Panc1 (cell line): ENCODE data around the gene LMAN2. TPM values are rescaled to one million over a fixed set of nuclear protein-coding genes. Genes with fewer than 3 reads are reported as not detected.
"Not testable (repeated sequence)": the region's sequence is repeated elsewhere in the genome, so short reads cannot be mapped to it uniquely, and the experiment has no call there.

Experiments used
- ATAC-seq: fragments of 200-7000 bp; cut with Tn5 transposase; 2 replicates; pipeline ENCODE4 v1.9.1; 2020; ENCODE audit warnings: mild to moderate bottlenecking, moderate library complexity
- BruUV-seq: library from RNA; stranded (reverse); fragments of 400-500 nt; replicated peaks from 2 replicates; lab custom pipeline; 2021; lab: Mats Ljungman, UMichigan
- CTCF ChIA-PET: fragments of 300-600 bp; sonication (Branson Sonifier 250); formaldehyde crosslinking; loops from one replicate; lab custom pipeline; 2022; ENCODE audit warnings: antibody characterized with exemption; lab: Charles Lee
- POLR2A ChIA-PET: fragments of 300-600 bp; sonication (Branson Sonifier 250); formaldehyde crosslinking; loops from one replicate; lab custom pipeline; 2022; ENCODE audit warnings: antibody characterized with exemption; lab: Charles Lee
- DNase-seq: peaks from one replicate; pipeline ENCODE4 v3.0.0-alpha.2; 2010; ENCODE audit warnings: low read depth, low spot score
- H3K27ac ChIP-seq: 2 replicates; pipeline ENCODE4 v1.5.1; 2011; ENCODE audit warnings: mild to moderate bottlenecking, low read length, inconsistent platforms
- H3K27me3 ChIP-seq: fragments of 200-500 bp; sonication (Bioruptor generic); 2 replicates; pipeline ENCODE4 v1.6.0; 2014; ENCODE audit warnings: low read length, inconsistent platforms; ENCODE audit not compliant: control insufficient read depth, insufficient read depth
- H3K36me3 ChIP-seq: fragments of 200-500 bp; sonication (Bioruptor generic); 2 replicates; pipeline ENCODE4 v1.5.1; 2014; ENCODE audit warnings: inconsistent platforms, mild to moderate bottlenecking, low read length, moderate library complexity; ENCODE audit not compliant: control insufficient read depth, insufficient read depth
- H3K4me1 ChIP-seq: 2 replicates; pipeline ENCODE4 v1.5.1; 2011; ENCODE audit warnings: inconsistent platforms, mild to moderate bottlenecking, low read length, moderate library complexity; ENCODE audit not compliant: control insufficient read depth, insufficient read depth
- H3K4me3 ChIP-seq, 2 experiments: 2 replicates each; pipeline ENCODE4 v1.5.1; 2011 to 2012; ENCODE audit warnings: low read depth in 2 of 2, low read length in 2 of 2, mild to moderate bottlenecking in 2 of 2, inconsistent platforms in 1 of 2, moderate library complexity in 1 of 2
- H3K9me3 ChIP-seq: fragments of 200-500 bp; sonication (Bioruptor generic); 2 replicates; pipeline ENCODE4 v1.5.1; 2014; ENCODE audit warnings: low read depth, mild to moderate bottlenecking, inconsistent platforms, low read length, moderate library complexity; ENCODE audit not compliant: control insufficient read depth, insufficient read depth
- CTCF ChIP-seq: fragments of 450-650 bp; IDR thresholded peaks from 2 replicates; pipeline ENCODE4 v1.5.1; 2017; ENCODE audit warnings: mild to moderate bottlenecking
- POLR2AphosphoS5 ChIP-seq: IDR thresholded peaks from 2 replicates; pipeline ENCODE4 v1.6.1; 2012; ENCODE audit warnings: mild to moderate bottlenecking, low read depth, low read length, moderate library complexity
- REST ChIP-seq, 2 experiments: IDR thresholded peaks; 2 replicates each; pipeline ENCODE4 v1.6.1; 2011 to 2012; ENCODE audit warnings: low read depth in 2 of 2, control low read depth in 1 of 2, low read length in 1 of 2, mild to moderate bottlenecking in 1 of 2, moderate library complexity in 1 of 2; ENCODE audit not compliant: insufficient read depth in 1 of 2
- SIN3A ChIP-seq: IDR thresholded peaks from 2 replicates; pipeline ENCODE4 v1.6.1; 2012; ENCODE audit warnings: low read depth, mild to moderate bottlenecking, low read length, moderate library complexity, borderline replicate concordance; ENCODE audit not compliant: insufficient read depth
- TCF7L2 ChIP-seq: IDR thresholded peaks from 2 replicates; pipeline ENCODE4 v1.6.1; 2011; ENCODE audit warnings: mild to moderate bottlenecking, low read depth, low read length, inconsistent platforms
- in situ Hi-C: cut with HindIII; loops from 2 replicates; pipeline ENCODE4 v1.10.0; 2016; ENCODE audit warnings: low sequenced_read_pairs, low pct_unique_long_range_greater_than_20kb
- intact Hi-C: fragments of 100-400 bp; cut with micrococcal nuclease; formaldehyde crosslinking; loops from one replicate; pipeline ENCODE4 v1.10.0; 2022; ENCODE audit not compliant: unreplicated experiment
- total RNA-seq: library from RNA; stranded (reverse); gene quantifications from one replicate; pipeline ENCODE4 v1.2.1, GENCODE V29; 2021; ENCODE audit not compliant: unreplicated experiment

Gene LMAN2
- total RNA-seq, 1 experiment from 2014 or later = 140 TPM

- Histone ChIP-seq H3K4me1 (peaks cover 22% of the 10 kb centered on the region), H3K4me3 (no peak overlapping the region), H3K27me3 (no peaks in the 10 kb centered on the region), H3K27ac (no peak overlapping the region), H3K36me3 (no peaks in the 10 kb centered on the region; the same call in none of the 2 replicates), H3K9me3 (no peaks in the 10 kb centered on the region)
- in situ Hi-C loops (no loop called here), intact Hi-C loops (no loop called here)
- ATAC-seq (no peak), DNase-seq (no peak)
- POLR2A ChIA-PET = no interaction called here
- TF ChIP-seq TCF7L2 (no peak), POLR2AphosphoS5 (0 out of 2 replicates have a peak, but pooled peaks have one; percentile 4)
- no TSS peak for BruUV-seq
- CTCF ChIA-PET = interaction anchor here (0.7 kb wide), 1 partner anchor 120 kb away, joined by 3 read pairs; no protein-coding TSS in a partner anchor
Observed at GRCh38 chr5:177307544-177308363, 43.7 kb downstream of the LMAN2 start.

- ChIA-PET CTCF (no interaction called here), POLR2A (no interaction called here)
- H3K4me1 ChIP-seq = peaks cover 27% of the 10 kb centered on the region
- DNase-seq = no peak
- no peak overlapping the region for H3K4me3 ChIP-seq
- no TSS peak for BruUV-seq
- H3K36me3 ChIP-seq = no peaks in the 10 kb centered on the region; the same call in none of the 2 replicates
- H3K9me3 ChIP-seq = no peaks in the 10 kb centered on the region
- H3K27ac ChIP-seq = no peak overlapping the region; the same call in 1 of the 2 replicates
- ATAC-seq = no peak
- in situ Hi-C loops = no loop called here
- no peaks in the 10 kb centered on the region for H3K27me3 ChIP-seq
- 0 out of 2 replicates have a peak, but pooled peaks have one; percentile 17 for TF ChIP-seq CTCF
- no peak for TF ChIP-seq TCF7L2
- no peak for TF ChIP-seq REST (IDR thresholded peaks at IDR 0.05; ENCODE audit: insufficient read depth in 1 of 2, low read depth in 2 of 2, low read length in 1 of 2)
- no peak for TF ChIP-seq SIN3A
- TF ChIP-seq POLR2AphosphoS5 = peak; percentile 42; the same call in 1 of the 2 replicates
- intact Hi-C loops = no loop called here
Observed at GRCh38 chr5:177306674-177307543, 44.6 kb downstream of the LMAN2 start.

- H3K4me3 ChIP-seq, in situ Hi-C loops, H3K27ac ChIP-seq, H3K36me3 ChIP-seq, ATAC-seq, DNase-seq, H3K27me3 ChIP-seq, BruUV-seq, CTCF ChIA-PET, POLR2A ChIA-PET, intact Hi-C loops, H3K9me3 ChIP-seq: not testable (repeated sequence)
- peaks cover 34% of the 10 kb centered on the region for H3K4me1 ChIP-seq
Observed at GRCh38 chr5:177306103-177306640, 45.3 kb downstream of the LMAN2 start.
